ENCODE data around the gene DAAM2.

- no peak for TF ChIP-seq CTCF (conservative IDR thresholded peaks at IDR 0.05; ENCODE audit: low read length)
- no peak for TF ChIP-seq EZH2phosphoT487 (IDR thresholded peaks at IDR 0.05; ENCODE audit: borderline replicate concordance)
Observed at GRCh38 chr6:39758905-39759605, 33.1 kb upstream of the DAAM2 start.

Data from Loucy (cell line).